Esophagus mucosa (tissue), 1 donor: ENCODE measurements around the gene ZAR1L. TPM values are rescaled to one million over a fixed set of nuclear protein-coding genes. Genes with fewer than 3 reads are reported as not detected.

Source experiments
- ATAC-seq: fragments of 200-7000 bp; cut with Tn5 transposase; one replicate; pipeline ENCODE4 v1.9.1; 2020
- total RNA-seq: library from RNA; stranded (reverse); gene quantifications from one replicate; pipeline ENCODE4 v1.2.4, GENCODE V29; 2023
- donor health status: DM: yes; HTN: yes; CAD: no.

Gene ZAR1L
- total RNA-seq, 1 donor from 2014 or later, result not detected

- ATAC-seq, result no peak
Observed at GRCh38 chr13:32300920-32301319, 14.2 kb downstream of the ZAR1L start.

GRCh38 chr13:32300406-32300805 is 14.8 kb downstream of the ZAR1L start:
- no peak for ATAC-seq

- ATAC-seq, result no peak
Observed at GRCh38 chr13:32299893-32300292, 15.3 kb downstream of the ZAR1L start.

GRCh38 chr13:32298695-32299094 is 16.5 kb downstream of the ZAR1L start:
- ATAC-seq, result no peak

GRCh38 chr13:32297206-32297605 is 18.0 kb downstream of the ZAR1L start:
- ATAC-seq, result no peak

- no peak for ATAC-seq
Observed at GRCh38 chr13:32285633-32285965, 29.6 kb downstream of the ZAR1L start.

GRCh38 chr13:32284927-32285632 is 30.1 kb downstream of the ZAR1L start:
- ATAC-seq, result no peak

GRCh38 chr13:32282096-32282711 is 33.0 kb downstream of the ZAR1L start:
- ATAC-seq, result no peak

GRCh38 chr13:32281096-32281495 is 34.1 kb downstream of the ZAR1L start:
- ATAC-seq, result no peak

- ATAC-seq, result no peak
Observed at GRCh38 chr13:32278426-32278825, 36.7 kb downstream of the ZAR1L start.

- no peak for ATAC-seq
Observed at GRCh38 chr13:32277839-32278238, 37.3 kb downstream of the ZAR1L start.

- ATAC-seq, result no peak
Observed at GRCh38 chr13:32272021-32272683, 43.0 kb downstream of the ZAR1L start.

GRCh38 chr13:32267836-32268439 is 47.2 kb downstream of the ZAR1L start:
- ATAC-seq, result peak; percentile 83

- ATAC-seq, result no peak
Observed at GRCh38 chr13:32266130-32266529, 49.0 kb downstream of the ZAR1L start.

- ATAC-seq, result no peak
Observed at GRCh38 chr13:32265726-32266125, 49.4 kb downstream of the ZAR1L start.

- peak; percentile 38 for ATAC-seq
Observed at GRCh38 chr13:32264407-32264806, 50.8 kb downstream of the ZAR1L start.

- ATAC-seq, result no peak
Observed at GRCh38 chr13:32262619-32263018, 52.5 kb downstream of the ZAR1L start.

- ATAC-seq, result no peak
Observed at GRCh38 chr13:32262165-32262564, 53.0 kb downstream of the ZAR1L start.

- peak; percentile 70 for ATAC-seq
Observed at GRCh38 chr13:32261567-32261966, 53.6 kb downstream of the ZAR1L start.

- ATAC-seq, result no peak
Observed at GRCh38 chr13:32259116-32259515, 56.0 kb downstream of the ZAR1L start.

- no peak for ATAC-seq
Observed at GRCh38 chr13:32257649-32258048, 57.5 kb downstream of the ZAR1L start.

GRCh38 chr13:32256243-32256642 is 58.9 kb downstream of the ZAR1L start:
- no peak for ATAC-seq

GRCh38 chr13:32255724-32256109 is 59.4 kb downstream of the ZAR1L start:
- no peak for ATAC-seq
